H7 (cell line): Measurements from ENCODE around the gene DENND1A. TPM values are rescaled to one million over a fixed set of nuclear protein-coding genes. Genes with fewer than 3 reads are reported as not detected.
"Not testable (repeated sequence)": the region's sequence is repeated elsewhere in the genome, so short reads cannot be mapped to it uniquely, and the experiment has no call there.

Experiments used
- DNase-seq: peaks from one replicate; pipeline ENCODE4 v3.0.0; 2012
- H3K27me3 ChIP-seq: 2 replicates; pipeline ENCODE4 v1.6.0; 2011; ENCODE audit warnings: mild to moderate bottlenecking, low read length; ENCODE audit not compliant: control insufficient read depth, insufficient read depth
- H3K36me3 ChIP-seq: replicated peaks from 2 replicates; pipeline ENCODE4 v1.5.1; 2011; ENCODE audit warnings: low read length; ENCODE audit not compliant: control insufficient read depth, insufficient read depth
- H3K4me3 ChIP-seq: 2 replicates; pipeline ENCODE4 v1.5.1; 2011; ENCODE audit warnings: low read depth, mild to moderate bottlenecking, control low read depth, low read length, moderate library complexity; ENCODE audit not compliant: insufficient read depth
- total RNA-seq: library from RNA; depleted of rRNA; stranded (reverse); fragments of >200 nt; shearing (Covaris generic); gene quantifications from 2 replicates; pipeline ENCODE4 v1.2.3, GENCODE V29; 2014

The DENND1A gene
- total RNA-seq, 1 experiment from 2014 or later: 10.9 TPM

GRCh38 chr9:123749580-123750202, 180.2 kb downstream of the DENND1A start:
- Histone ChIP-seq H3K27me3 (no peaks in the 10 kb centered on the region), H3K36me3 (no peaks in the 10 kb centered on the region), H3K4me3 (no peak overlapping the region)
- peak; percentile 31 for DNase-seq

DNA sequence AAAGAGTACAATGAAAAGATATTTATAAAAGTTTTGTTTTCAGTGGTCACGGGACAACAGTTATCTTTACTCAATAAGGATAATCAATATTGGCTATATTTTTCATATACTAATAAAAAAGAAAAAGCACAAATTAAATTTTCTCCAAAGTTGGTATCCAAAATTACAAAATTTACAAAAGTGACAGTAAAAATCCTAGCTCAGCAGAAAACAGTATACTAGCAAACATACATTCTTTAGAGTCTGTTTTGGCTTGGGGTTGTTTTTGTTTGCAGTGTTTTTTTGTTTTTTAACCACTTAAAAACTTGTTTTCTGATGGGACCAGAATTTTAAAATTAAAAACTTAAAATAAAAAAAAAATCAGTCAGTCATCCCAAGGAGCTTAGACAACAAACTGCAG, 183.2 kb downstream of the DENND1A start:
- DNase-seq: no peak
- Histone ChIP-seq H3K36me3 (no peaks in the 10 kb centered on the region), H3K4me3 (no peak overlapping the region), H3K27me3 (no peaks in the 10 kb centered on the region)

DNA sequence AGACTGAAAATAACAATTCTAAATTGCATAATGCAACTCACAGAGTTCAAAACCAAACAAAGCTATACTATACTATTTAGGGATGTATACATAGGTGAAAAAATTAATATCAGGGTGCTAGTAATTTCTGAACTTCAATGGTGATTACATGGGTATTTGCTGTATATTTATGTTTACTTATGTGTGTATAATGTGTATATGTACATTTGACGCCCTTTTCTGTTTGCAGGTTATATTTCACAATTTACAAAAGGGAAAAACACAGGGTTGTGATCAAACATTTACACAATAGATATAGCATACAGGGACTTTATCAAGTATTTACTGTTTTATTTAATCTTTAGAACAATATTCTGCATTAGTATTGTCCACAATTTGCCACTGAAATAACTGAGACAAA, 184.0 kb downstream of the DENND1A start:
- Histone ChIP-seq H3K36me3 (no peaks in the 10 kb centered on the region), H3K27me3 (no peaks in the 10 kb centered on the region), H3K4me3 (no peak overlapping the region)
- DNase-seq: no peak

DNA sequence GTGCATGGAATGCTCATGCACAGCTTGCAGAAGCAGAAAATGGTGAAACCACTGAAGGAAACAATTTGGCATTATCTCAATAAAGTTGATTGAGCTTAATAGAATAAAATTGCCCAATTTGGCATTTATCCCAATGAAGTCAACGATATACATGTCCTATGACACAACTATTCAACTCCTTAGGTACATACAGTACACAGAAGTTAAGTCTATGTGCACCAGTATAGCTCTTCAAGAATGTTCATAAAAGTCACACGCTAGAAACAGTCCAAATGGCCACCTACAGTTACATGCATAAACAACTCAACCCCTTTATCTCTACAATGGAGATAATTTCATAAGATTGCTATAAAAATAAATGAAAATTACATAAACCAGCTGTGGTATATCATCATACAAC, 184.5 kb downstream of the DENND1A start:
- Histone ChIP-seq H3K4me3 (no peak overlapping the region), H3K36me3 (no peaks in the 10 kb centered on the region), H3K27me3 (no peaks in the 10 kb centered on the region)
- no peak for DNase-seq

DNA sequence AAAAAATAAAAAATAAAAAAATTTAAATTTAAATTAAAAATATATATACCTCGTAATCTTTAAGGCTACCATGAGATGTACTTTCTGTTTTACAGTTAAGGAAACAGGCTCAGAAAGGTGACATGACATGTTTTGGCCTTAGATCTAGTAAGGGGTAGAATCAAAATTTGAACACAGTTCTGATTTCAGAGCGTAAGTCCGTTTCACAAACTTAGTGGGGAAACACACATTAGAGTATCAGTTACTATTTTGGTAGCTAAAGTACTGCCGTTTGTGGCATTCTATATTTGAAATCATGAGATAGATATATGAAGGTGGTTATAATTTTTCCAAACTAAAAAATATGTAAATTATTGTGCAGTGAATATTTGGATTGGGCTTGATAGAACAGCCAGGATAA, 186.2 kb downstream of the DENND1A start:
- Histone ChIP-seq H3K36me3 (no peaks in the 10 kb centered on the region), H3K27me3 (no peaks in the 10 kb centered on the region), H3K4me3 (no peak overlapping the region)
- DNase-seq: no peak

GRCh38 chr9:123742009-123742767, 187.7 kb downstream of the DENND1A start:
- no peaks in the 10 kb centered on the region for H3K36me3 ChIP-seq
- H3K27me3 ChIP-seq: no peaks in the 10 kb centered on the region
- H3K4me3 ChIP-seq: no peak overlapping the region
- no peak for DNase-seq

DNA sequence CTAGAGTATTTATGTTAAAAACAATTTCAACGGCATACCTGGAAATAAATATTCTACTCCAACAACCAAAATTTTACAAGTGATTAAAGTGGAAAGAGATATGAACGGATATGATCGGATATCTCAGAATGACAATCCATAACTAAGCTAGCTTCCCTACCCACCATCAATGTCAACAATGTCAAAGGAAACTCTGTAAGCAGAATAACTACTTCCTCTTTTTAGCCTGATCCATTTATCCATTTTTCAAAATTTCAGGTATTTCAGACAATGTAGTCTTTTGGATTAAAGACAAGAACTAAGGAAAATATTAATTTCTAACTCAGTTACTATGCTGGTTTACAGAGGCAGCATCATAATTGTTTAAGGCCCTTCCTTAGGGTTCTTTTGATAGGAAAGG, 188.7 kb downstream of the DENND1A start:
- H3K36me3 ChIP-seq: no peaks in the 10 kb centered on the region
- no peak for DNase-seq
- H3K27me3 ChIP-seq: no peaks in the 10 kb centered on the region
- H3K4me3 ChIP-seq: no peak overlapping the region

DNA sequence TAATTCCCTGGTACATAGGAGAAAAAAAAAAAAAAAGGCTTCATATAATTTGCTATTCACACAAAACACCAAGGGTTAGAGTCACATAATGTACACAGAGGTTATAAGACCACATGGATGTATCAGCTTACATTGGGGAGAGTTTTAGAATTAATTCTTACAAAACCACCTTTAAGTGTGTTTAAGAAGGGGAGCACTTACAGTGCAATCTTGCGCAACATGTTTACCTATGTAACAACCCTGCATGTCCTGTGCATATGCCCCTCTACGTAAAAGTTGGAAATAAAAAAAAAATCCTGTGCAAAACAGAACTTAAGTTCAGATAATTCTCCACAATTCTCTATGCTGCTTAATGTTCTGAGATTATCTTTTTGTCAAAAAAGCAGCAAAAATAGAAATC, 190.0 kb downstream of the DENND1A start:
- no peak for DNase-seq
- Histone ChIP-seq H3K27me3 (no peaks in the 10 kb centered on the region), H3K4me3 (no peak overlapping the region), H3K36me3 (no peaks in the 10 kb centered on the region)

GRCh38 chr9:123739387-123739786, 190.5 kb downstream of the DENND1A start:
- no peaks in the 10 kb centered on the region for H3K36me3 ChIP-seq
- H3K27me3 ChIP-seq: no peaks in the 10 kb centered on the region
- H3K4me3 ChIP-seq: no peak overlapping the region
- DNase-seq: no peak

DNA sequence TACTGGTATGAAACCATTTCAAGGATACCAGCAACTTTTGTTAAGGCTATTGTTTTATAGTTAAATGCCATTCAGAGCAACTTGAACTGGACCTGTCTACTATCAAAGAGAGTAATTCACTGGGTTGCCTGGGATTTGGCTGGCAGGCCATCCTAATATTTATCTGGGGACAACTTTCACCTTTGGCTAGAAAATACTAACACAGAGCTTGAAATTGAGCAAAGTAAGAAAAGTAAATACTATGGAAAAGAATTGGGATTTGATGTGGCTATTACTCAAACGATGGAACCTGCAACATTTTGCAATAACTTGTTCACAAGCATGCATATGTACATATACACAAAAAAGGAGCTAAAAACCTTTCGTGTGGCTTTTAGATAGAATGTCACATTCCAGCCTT, 191.3 kb downstream of the DENND1A start:
- H3K4me3 ChIP-seq: no peak overlapping the region
- DNase-seq: no peak
- H3K36me3 ChIP-seq: no peaks in the 10 kb centered on the region
- no peaks in the 10 kb centered on the region for H3K27me3 ChIP-seq

DNA sequence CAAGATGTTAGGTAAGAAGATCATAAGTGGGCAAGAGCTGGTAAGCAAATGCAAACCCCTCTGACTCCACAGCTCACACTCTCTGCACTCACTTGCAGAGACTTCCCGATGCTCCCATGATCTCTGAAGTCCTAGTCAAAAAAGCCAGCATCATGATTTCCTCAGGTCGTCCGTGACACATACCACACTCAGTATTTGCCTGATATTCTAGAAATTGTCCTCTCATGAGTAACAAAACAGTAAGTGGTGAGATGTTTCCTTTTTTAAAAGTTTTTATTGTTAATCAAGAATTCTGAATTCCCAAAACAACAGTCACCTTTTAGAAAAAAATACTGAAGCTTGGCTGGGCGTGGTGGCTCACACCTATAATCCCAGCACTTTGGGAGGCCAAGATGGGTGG, 194.6 kb downstream of the DENND1A start:
- H3K36me3 ChIP-seq: no peaks in the 10 kb centered on the region

DNA sequence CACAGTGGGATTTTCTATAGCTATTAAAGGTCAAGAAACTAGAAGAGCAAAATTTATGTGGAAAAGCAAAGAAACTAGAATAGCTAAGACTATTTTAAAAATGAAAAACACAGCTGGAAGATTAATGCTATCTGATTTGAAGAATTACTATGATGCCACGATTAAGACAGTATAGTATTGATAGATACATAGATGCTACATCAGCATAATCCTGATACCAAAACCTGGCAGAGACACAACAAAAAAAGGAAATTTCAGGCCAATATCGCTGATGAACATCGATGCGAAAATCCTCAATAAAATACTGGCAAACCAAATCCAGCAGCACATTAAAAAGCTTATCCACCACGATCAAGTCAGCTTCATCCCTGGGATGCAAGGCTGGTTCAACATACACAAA, 201.4 kb downstream of the DENND1A start:
- DNase-seq, H3K27me3 ChIP-seq, H3K4me3 ChIP-seq, H3K36me3 ChIP-seq: not testable (repeated sequence)

More for the DNA sequence above, 194.6 kb downstream of the DENND1A start:
- H3K27me3 ChIP-seq: no peaks in the 10 kb centered on the region
- no peak for DNase-seq
- no peak overlapping the region for H3K4me3 ChIP-seq

- no peaks in the 10 kb centered on the region for H3K27me3 ChIP-seq
- H3K4me3 ChIP-seq: no peak overlapping the region
- H3K36me3 ChIP-seq: no peaks in the 10 kb centered on the region
- no peak for DNase-seq
Observed at GRCh38 chr9:123727332-123727731, 202.6 kb downstream of the DENND1A start.

DNA sequence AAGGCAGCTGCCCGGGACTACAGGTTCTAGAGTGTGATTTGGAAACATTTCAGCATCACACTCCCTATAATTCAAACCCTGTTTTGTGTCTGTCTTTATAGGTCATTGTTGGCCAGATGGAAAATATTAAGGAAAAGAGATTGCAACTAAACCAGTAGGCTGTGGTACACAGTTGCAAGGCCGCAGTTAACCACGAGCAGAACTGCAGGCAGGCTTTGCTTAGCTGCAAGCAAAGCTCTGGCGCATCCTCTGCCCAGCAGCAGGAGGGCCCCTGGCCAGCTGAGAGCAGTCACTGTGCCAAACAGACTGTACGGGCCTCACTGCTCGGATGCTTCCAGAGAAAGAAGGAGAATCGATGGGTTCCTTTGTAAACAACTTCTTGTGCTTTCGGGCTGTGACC, 204.5 kb downstream of the DENND1A start:
- H3K36me3 ChIP-seq: no peaks in the 10 kb centered on the region
- H3K27me3 ChIP-seq: no peaks in the 10 kb centered on the region
- no peak for DNase-seq
- H3K4me3 ChIP-seq: no peak overlapping the region

DNA sequence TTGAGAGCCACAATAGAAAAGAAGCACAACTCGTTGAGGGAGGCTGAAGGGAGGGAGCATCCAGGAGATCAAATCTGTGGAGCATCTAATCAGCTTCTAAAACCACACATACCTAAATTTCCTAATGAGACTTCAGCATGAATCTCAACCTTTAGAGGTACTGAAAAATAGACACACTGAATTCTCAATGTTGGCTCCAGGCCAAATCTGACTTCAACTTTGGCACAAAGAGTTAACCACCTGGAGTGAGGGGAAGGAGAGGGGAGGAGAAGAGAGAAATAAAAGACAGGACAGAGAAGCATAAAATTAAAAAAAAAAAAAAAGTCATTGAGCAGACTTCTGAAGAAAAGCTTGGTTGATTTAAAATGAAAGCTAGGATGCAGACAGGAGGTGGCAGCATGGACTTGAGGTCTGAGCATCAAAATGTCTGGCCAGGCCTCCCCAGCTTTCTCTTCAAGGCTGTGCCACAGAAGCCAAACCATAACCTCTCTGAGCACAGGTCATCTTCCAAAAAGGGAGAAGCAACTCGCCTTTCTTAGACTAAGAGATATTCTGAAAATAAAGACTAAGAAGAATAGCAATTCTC, 205.6 kb downstream of the DENND1A start:
- no peak overlapping the region for H3K4me3 ChIP-seq
- no peaks in the 10 kb centered on the region for H3K27me3 ChIP-seq
- no peak for DNase-seq
- H3K36me3 ChIP-seq: no peaks in the 10 kb centered on the region
